COR-L47 (cell line): ENCODE measurements around the gene MYCL.
A peak's percentile ranks its signal among the peaks of the same experiment; 100 is the strongest.

Source experiments
- DNase-seq: peaks from one replicate; lab custom pipeline; 2025; lab: John Stamatoyannopoulos, UW

MYCL gene

GRCh38 chr1:39852876-39853275, 48.8 kb downstream of the MYCL start:
- no peak for DNase-seq

- no peak for DNase-seq
Observed at GRCh38 chr1:39852214-39852791, 49.4 kb downstream of the MYCL start.

- no peak for DNase-seq
Observed at GRCh38 chr1:39850606-39851216, 51.0 kb downstream of the MYCL start.

- no peak for DNase-seq
Observed at GRCh38 chr1:39849203-39849602, 52.5 kb downstream of the MYCL start.

- DNase-seq = no peak
Observed at GRCh38 chr1:39847940-39848339, 53.8 kb downstream of the MYCL start.

GRCh38 chr1:39846796-39847195, 54.9 kb downstream of the MYCL start:
- DNase-seq = no peak

- peak; percentile 98 for DNase-seq
Observed at GRCh38 chr1:39845569-39846566, 55.8 kb downstream of the MYCL start.
